Measurements from ENCODE around the gene RBM22. TPM values are rescaled to one million over a fixed set of nuclear protein-coding genes. Genes with fewer than 3 reads are reported as not detected.
"Not testable (repeated sequence)": the region's sequence is repeated elsewhere in the genome, so short reads cannot be mapped to it uniquely, and the experiment has no call there.

RBM22 gene
- total RNA-seq = 10 to 100 TPM; 67.9 to 69.3 TPM

GRCh38 chr5:150700594-150701377 lies at the start of gene RBM22:
TSS of gene RBM22 (minus strand) at chr5:150701062. CDS start at chr5:150700985, 77 bp downstream.
- ChIA-PET POLR2A (interaction anchor here (0.6 to 2.7 kb wide), 11 partner anchors 58 to 740 kb away, joined by 3 to 12 read pairs (median 4); partner anchors contain the start of genes DCTN4, IRGM, SLC26A2 and SMIM3), CTCF (interaction anchor here (0.5 to 3.4 kb wide), 9 partner anchors 8 to 256 kb away, joined by 3 to 15 read pairs (median 3); partner anchors contain the start of genes IRGM, RPS14 and SMIM3)

GRCh38 chr5:150750469-150750868 lies 49.6 kb upstream of the RBM22 start:
- ChIA-PET CTCF (no interaction called here), POLR2A (interaction anchor here (0.8 kb wide), 1 partner anchor 11 kb away, joined by 4 read pairs; no protein-coding TSS in a partner anchor)

GRCh38 chr5:150743142-150743488 lies 42.3 kb upstream of the RBM22 start:
- POLR2A ChIA-PET, CTCF ChIA-PET: not testable (repeated sequence)

DNA sequence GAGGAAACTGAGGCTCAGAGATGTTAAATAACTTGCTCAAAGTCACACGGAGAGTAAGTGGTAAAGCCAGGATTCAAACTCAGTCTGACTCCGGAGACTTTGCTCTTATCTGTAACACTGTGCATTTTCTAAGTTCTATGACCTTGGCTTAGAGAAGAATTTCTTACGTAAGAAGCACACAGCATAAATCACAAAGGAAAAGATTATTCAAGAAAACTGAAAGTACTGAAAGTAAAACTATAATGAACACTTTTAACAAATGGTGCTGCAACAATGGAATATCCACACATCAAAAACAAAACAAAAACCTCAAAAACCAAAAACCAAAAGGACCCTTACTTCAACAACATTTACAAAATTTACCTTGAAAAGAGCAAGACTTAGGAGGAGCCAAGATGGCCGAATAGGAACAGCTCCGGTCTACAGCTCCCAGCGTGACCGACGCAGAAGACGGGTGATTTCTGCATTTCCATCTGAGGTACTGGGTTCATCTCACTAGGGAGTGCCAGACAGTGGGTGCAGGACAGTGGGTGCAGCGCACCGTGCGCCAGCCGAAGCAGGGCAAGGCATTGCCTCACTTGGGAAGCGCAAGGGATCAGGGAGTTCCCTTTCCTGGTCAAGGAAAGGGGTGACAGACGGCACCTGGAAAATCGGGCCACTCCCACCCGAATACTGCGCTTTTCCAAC lies 41.7 kb upstream of the RBM22 start:
- POLR2A ChIA-PET = not testable (repeated sequence)
- CTCF ChIA-PET = interaction anchor here (1.1 kb wide), 1 partner anchor 14 kb away, joined by 4 read pairs; no protein-coding TSS in a partner anchor

- CTCF ChIA-PET = interaction anchor here (1.3 kb wide), 1 partner anchor 38 kb away, joined by 4 read pairs; the partner anchor contains the start of gene SMIM3
- POLR2A ChIA-PET = no interaction called here
Observed at GRCh38 chr5:150740992-150741391, 40.1 kb upstream of the RBM22 start.

- POLR2A ChIA-PET = no interaction called here
- CTCF ChIA-PET = no interaction called here
Observed at GRCh38 chr5:150738862-150739261, 38.0 kb upstream of the RBM22 start.

GRCh38 chr5:150734579-150735384 lies 33.9 kb upstream of the RBM22 start:
- CTCF ChIA-PET = interaction anchor here (0.8 to 1.1 kb wide), 3 partner anchors 44 to 112 kb away, joined by 3 read pairs; partner anchors contain the start of genes IRGM and SMIM3
- POLR2A ChIA-PET = no interaction called here

GRCh38 chr5:150731669-150732242 lies 30.9 kb upstream of the RBM22 start:
- CTCF ChIA-PET = interaction anchor here (0.7 kb wide), 1 partner anchor 30 kb away, joined by 3 read pairs; no protein-coding TSS in a partner anchor
- POLR2A ChIA-PET = interaction anchor here (1.6 kb wide), 1 partner anchor 26 kb away, joined by 4 read pairs; no protein-coding TSS in a partner anchor

- ChIA-PET CTCF (no interaction called here), POLR2A (no interaction called here)
Observed at GRCh38 chr5:150729859-150730258, 29.0 kb upstream of the RBM22 start.

GRCh38 chr5:150723845-150724244 lies 23.0 kb upstream of the RBM22 start:
- ChIA-PET POLR2A (no interaction called here), CTCF (no interaction called here)

DNA sequence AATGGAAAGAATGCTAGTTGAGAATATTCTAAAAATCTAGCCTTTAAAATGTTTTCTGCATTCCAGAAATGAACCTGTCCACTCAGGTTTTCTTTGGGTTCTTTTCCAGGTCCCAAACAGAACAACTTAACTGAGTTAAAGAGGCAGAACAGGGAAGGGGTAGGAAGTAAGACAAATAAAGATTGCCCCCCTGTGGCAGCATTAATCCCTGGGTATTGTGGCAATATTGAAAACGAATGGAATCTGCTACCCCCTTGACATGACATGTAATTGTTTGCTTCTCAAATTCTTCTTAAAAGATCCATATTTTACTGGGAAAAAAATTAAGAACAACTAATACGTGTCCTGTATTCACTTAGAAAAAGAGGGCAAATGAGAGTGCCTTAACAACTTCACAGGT lies 9.3 kb upstream of the RBM22 start:
- ChIA-PET POLR2A (no interaction called here), CTCF (interaction anchor here (0.5 kb wide), 1 partner anchor 350 kb away, joined by 3 read pairs; no protein-coding TSS in a partner anchor)

- ChIA-PET CTCF (no interaction called here), POLR2A (no interaction called here)
Observed at GRCh38 chr5:150706776-150707390, 6.0 kb upstream of the RBM22 start.

GRCh38 chr5:150703762-150704161 lies 2.9 kb upstream of the RBM22 start:
- ChIA-PET CTCF (interaction anchor here (0.6 kb wide), 1 partner anchor 253 kb away, joined by 3 read pairs; no protein-coding TSS in a partner anchor), POLR2A (no interaction called here)

DNA sequence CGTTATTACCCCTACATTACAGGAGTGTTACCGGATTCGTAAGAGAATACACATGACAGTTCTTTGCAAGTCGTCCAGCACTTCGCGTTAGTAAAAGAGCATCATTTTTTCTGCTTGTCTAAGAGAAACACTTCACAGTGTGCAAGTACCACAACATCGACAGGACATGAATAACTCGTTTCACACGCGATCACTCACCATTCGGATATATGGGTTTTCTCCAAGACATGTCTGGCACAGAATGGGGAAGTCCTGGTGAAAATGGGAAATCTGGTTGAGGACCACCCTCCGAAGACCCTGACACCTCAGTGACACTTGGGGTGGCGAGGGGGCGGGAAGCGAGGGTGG lies 642 bp downstream of the RBM22 start:
- CTCF ChIA-PET = interaction anchor here (0.7 to 3.4 kb wide), 8 partner anchors 9 to 251 kb away, joined by 3 to 15 read pairs (median 5); partner anchors contain the start of genes IRGM, RPS14 and SMIM3
- POLR2A ChIA-PET = interaction anchor here (0.6 to 2.7 kb wide), 9 partner anchors 59 to 739 kb away, joined by 3 to 12 read pairs (median 4); partner anchors contain the start of genes DCTN4, IRGM, SLC26A2 and SMIM3

- CTCF ChIA-PET = no interaction called here
- POLR2A ChIA-PET = no interaction called here
Observed at GRCh38 chr5:150694612-150695011, 6.2 kb downstream of the RBM22 start.

- CTCF ChIA-PET = no interaction called here
- POLR2A ChIA-PET = no interaction called here
Observed at GRCh38 chr5:150692276-150692675, 8.6 kb downstream of the RBM22 start.

DNA sequence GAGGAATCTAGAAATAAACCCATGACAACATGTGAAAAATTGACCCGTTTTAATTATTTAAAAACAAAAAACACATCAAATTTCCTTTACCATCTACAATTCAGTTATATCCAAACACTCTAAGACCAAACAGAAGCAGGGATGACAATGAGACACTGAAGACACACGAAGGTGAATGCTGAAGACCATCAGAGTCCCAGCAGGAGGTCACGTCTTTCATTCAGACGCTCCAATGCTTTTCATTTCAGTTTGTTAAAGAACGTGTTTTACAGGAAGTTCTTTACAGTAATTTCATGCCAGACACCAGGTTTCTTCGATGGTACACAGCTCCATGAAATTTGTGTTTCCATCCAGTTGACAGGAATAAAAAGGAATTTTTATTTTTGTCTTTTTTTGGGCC lies 10.1 kb downstream of the RBM22 start:
- CTCF ChIA-PET = no interaction called here

DNA sequence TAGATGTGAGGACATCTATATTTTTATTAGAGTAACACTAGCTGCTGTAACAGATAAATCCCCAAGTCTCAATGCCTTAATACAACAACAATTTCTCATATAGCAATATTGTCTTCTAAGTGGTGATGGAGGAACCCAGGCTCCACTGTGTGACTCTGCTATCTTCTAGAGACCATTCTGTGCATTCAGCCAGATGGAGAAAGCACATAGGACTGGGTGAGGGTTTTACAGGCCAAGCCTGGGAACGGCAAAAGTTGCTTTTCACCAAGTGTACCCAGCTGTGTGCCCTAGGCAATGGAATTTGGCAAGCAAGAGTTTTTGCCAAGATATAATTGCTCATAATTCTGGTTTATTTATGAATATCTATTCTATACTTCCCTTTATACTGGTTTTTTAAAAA lies 11.7 kb downstream of the RBM22 start:
- CTCF ChIA-PET = interaction anchor here (0.8 kb wide), 1 partner anchor 17 kb away, joined by 3 read pairs; no protein-coding TSS in a partner anchor
- POLR2A ChIA-PET = no interaction called here

More for the DNA sequence above, 10.1 kb downstream of the RBM22 start:
- POLR2A ChIA-PET = no interaction called here

DNA sequence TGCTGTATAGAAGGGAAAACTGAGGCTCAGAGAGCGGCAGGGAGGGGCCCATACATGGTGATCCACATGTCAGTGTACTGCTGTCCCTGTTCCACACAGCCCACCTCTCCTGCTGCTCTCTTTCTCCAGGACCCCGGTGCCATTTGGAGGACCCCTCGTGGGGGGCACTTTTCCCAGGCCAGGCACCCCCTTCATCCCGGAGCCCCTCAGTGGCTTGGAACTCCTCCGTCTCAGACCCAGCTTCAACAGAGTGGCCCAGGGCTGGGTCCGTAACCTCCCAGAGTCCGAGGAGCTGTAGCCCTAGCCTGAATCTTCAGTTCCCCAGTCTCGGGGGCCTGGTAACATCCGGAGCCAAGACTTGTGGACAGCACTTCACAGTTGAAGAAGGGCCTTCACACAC lies 24.3 kb downstream of the RBM22 start:
- POLR2A ChIA-PET = no interaction called here
- CTCF ChIA-PET = interaction anchor here (0.7 to 0.8 kb wide), 2 partner anchors 76 to 218 kb away, joined by 4 read pairs; no protein-coding TSS in a partner anchor

Data from activated CD8-positive, alpha-beta memory T cell treated with anti-CD3 and anti-CD28 coated beads for 36 hours (primary cell).